Right lobe of liver (tissue), 6 donors: Measurements from ENCODE around the gene NXNL1. TPM values are rescaled to one million over a fixed set of nuclear protein-coding genes. Genes with fewer than 3 reads are reported as not detected.

Experiments
- ATAC-seq, 4 donors: fragments of 200-7000 bp; cut with Tn5 transposase; one replicate each; pipeline ENCODE4 v1.9.1; 2020; ENCODE audit warnings: mild to moderate bottlenecking in 4 of 4, moderate library complexity in 4 of 4
- DNase-seq, 3 donors: peaks; one replicate each; pipeline ENCODE4 v3.0.0-alpha.2; 2020
- H3K27ac ChIP-seq, 3 donors: fragments of 200-600 bp; one replicate each; pipeline ENCODE4 v1.8.0; 2022
- H3K27me3 ChIP-seq, 2 donors: fragments of 200-600 bp; one replicate each; pipeline ENCODE4 v1.8.0; 2022
- H3K36me3 ChIP-seq, 4 donors: fragments of 200-600 bp; sonication (generic) in 1 of 4; one replicate each; pipeline versions ENCODE4 v1.5.1 to v1.8.0; 2017 to 2022; ENCODE audit warnings: control low read depth in 1 of 4
- H3K4me1 ChIP-seq, 4 donors: fragments of 200-600 bp; sonication (generic) in 1 of 4; one replicate each; pipeline versions ENCODE4 v1.5.1 to v1.8.0; 2017 to 2022; ENCODE audit warnings: control low read depth in 1 of 4
- H3K4me3 ChIP-seq, 3 donors: fragments of 200-600 bp; one replicate each; pipeline ENCODE4 v1.8.0; 2022
- H3K9me3 ChIP-seq, 4 donors: fragments of 200-600 bp; sonication (generic) in 1 of 4; one replicate each; pipeline versions ENCODE4 v1.5.1 to v1.8.0; 2017 to 2022; ENCODE audit warnings: control low read depth in 1 of 4
- POLR2A ChIP-seq: fragments of 450-650 bp; IDR thresholded peaks from one replicate; pipeline ENCODE4 v1.6.1; 2017; ENCODE audit warnings: antibody characterized with exemption, mild to moderate bottlenecking
- WGBS: methylation state at CpG from one replicate; pipeline ENCODE4 v1.1.6; 2018; ENCODE audit warnings: low coverage, low lambda C conversion rate; ENCODE audit not compliant: insufficient coverage; ENCODE audit errors: missing lambda C conversion rate; 5-methylcytosine and 5-hydroxymethylcytosine counted together
- intact Hi-C, 2 donors: fragments of 100-400 bp; cut with DNase I; formaldehyde crosslinking; loops; one replicate each; pipeline versions ENCODE4 v1.11.2 to v1.14.1; 2022
- total RNA-seq, 6 experiments: library from RNA; depleted of rRNA in 2 of 6; stranded (reverse); fragments of >200 nt in 2 of 6; fragmentation: NEBNext Ultra II Directional in 3 of 6; extraction: Animal tissue kit (Norgen Biotek cat#: 25700) in 3 of 6; gene quantifications; one replicate each; pipeline versions ENCODE4 v1.1.0 to v1.2.4, GENCODE V29; 2016 to 2023
- TF ChIP-seq, protein P1 (sequence below), 4 donors: fragments of 200-600 bp in 3 of 4; fragments of 450-650 bp in 1 of 4; IDR thresholded peaks; one replicate each; pipeline versions ENCODE4 v1.5.1 to v1.8.0; 2016 to 2022; ENCODE audit warnings: antibody characterized with exemption in 4 of 4, mild to moderate bottlenecking in 2 of 4
- donor health status: DM: no; HTN: yes; CAD: no.
- donor health status: DM: no; HTN: no; CAD: no.
- donor health status: DM: no; HTN: no; CAD: no.
- donor health status: DM: no; HTN: yes; CAD: no.
- donor health status: DM: no; HTN: yes; CAD: no.

The NXNL1 gene
- total RNA-seq, 6 experiments from 2014 or later, result not detected

DNA sequence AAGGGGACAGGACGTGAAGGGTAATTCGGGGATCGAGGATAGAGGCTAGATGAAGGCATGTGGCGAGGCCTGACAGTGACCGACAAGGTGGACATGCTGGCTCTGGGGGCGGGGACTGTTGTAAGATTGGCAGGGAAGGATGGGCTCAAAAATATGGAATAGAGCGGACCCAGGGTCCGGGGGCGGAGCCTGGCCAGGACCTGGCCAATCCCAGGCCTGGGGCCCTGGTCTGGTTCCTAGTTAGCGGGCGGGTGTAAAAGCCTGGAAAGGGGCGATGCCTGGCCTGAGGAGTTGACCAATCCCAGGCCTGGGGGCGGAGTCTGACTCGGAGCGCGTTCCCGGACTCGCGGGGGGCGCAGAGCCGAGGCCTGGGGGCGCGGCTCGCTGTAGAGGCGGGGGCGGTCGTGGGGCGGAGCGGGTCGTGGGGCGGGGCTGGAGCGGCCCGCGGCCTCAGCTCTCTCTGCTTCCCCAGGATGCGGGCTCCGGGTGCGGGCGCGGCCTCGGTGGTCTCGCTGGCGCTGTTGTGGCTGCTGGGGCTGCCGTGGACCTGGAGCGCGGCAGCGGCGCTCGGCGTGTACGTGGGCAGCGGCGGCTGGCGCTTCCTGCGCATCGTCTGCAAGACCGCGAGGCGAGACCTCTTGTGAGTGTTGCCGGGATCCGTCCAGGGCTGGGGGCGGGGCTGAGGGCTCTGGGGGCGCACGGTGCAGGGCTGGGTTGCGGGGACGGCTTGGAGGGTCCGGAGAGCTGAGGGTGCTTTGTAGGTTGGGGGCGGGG, 9.5 kb upstream of the NXNL1 start, which contains the start of gene SLC27A1:
SLC27A1 (plus strand) TSS at position 457 of the 774 bp plus-strand sequence; CDS start at position 474, 17 bp downstream.
- intact Hi-C loops, result no loop called here
- no peaks in the 10 kb centered on the region for H3K36me3 ChIP-seq
- DNase-seq, result peak; percentile 99
- ATAC-seq, result peak; percentile 87 to 94 (median 92)
- 0% methylated on average over 12 of the region's 67 CpGs for WGBS
- H3K27ac ChIP-seq, result peak within 1 kb of the TSS; percentile 24 to 60 (median 29)
- no peaks in the 10 kb centered on the region for H3K4me1 ChIP-seq
- TF ChIP-seq POLR2A, result no peak
- TF ChIP-seq, protein P1, sequence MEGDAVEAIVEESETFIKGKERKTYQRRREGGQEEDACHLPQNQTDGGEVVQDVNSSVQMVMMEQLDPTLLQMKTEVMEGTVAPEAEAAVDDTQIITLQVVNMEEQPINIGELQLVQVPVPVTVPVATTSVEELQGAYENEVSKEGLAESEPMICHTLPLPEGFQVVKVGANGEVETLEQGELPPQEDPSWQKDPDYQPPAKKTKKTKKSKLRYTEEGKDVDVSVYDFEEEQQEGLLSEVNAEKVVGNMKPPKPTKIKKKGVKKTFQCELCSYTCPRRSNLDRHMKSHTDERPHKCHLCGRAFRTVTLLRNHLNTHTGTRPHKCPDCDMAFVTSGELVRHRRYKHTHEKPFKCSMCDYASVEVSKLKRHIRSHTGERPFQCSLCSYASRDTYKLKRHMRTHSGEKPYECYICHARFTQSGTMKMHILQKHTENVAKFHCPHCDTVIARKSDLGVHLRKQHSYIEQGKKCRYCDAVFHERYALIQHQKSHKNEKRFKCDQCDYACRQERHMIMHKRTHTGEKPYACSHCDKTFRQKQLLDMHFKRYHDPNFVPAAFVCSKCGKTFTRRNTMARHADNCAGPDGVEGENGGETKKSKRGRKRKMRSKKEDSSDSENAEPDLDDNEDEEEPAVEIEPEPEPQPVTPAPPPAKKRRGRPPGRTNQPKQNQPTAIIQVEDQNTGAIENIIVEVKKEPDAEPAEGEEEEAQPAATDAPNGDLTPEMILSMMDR (IDR thresholded peaks at IDR 0.05), result no peak
- peak within 1 kb of the TSS; percentile 65 to 85 (median 83) for H3K4me3 ChIP-seq
- no peaks in the 10 kb centered on the region for H3K27me3 ChIP-seq
- no peaks in the 10 kb centered on the region for H3K9me3 ChIP-seq

DNA sequence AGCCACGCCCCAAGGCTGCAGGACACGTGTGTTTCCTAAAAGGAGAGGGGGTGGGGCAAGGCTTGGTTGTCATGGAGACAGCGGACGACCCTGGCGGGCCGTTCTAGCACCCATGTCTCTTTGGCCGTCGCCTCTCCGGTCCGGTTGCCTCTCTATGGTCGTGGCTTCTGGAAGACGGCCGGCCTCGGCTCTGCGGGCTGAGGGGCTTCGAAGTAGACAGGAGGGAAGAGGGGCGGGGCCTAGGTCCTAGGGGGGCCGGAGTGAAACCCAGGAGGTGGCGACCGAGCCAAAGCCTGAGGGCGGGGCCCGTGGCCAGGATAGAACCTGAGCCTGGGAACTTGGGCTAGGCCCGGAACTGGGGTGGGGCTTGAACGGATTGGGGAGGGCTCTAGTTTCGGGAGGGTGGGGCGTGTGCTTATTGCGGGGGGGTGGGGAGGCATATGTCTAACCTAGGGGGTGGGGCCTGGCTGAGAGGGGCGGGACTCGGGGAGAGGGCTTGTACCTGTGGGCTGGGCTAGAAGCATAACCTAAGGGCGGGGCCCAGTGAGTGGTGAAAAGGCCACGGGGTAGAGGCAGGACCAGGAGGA, 8.8 kb upstream of the NXNL1 start:
- 1% methylated on average over 25 of the region's 31 CpGs for WGBS
- ATAC-seq, result peak; percentile 81 to 89 (median 85)
- peak; percentile 97 to 98 (median 97) for DNase-seq
- H3K36me3 ChIP-seq, result no peaks in the 10 kb centered on the region
- H3K27me3 ChIP-seq, result no peaks in the 10 kb centered on the region
- intact Hi-C loops, result no loop called here
- no peaks in the 10 kb centered on the region for H3K9me3 ChIP-seq
- no peaks in the 10 kb centered on the region for H3K4me1 ChIP-seq
- peak overlapping the region; percentile 24 to 60 (median 29) for H3K27ac ChIP-seq
- TF ChIP-seq POLR2A, result no peak
- TF ChIP-seq, protein P1 (IDR thresholded peaks at IDR 0.05), result no peak
- peak overlapping the region; percentile 65 to 85 (median 83) for H3K4me3 ChIP-seq

DNA sequence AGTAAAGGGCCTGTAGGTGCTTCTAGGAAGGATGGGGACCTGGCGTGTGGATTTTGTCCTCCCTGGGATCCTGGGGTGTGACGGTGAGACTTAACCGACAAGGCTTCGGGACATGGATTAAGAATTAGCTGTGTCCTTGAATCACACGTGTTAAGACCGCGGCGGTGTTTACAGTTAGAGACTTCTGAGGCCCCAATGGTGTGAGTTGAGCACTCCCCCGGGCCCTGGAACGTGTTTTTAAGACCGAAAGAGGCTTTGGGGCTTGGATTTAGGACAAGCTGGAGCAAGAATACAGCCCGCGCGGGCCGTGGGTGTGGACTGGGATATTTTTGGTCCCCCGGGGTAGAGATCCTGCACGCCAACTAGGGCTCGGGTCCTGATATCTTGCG, 8.4 kb upstream of the NXNL1 start:
- peak overlapping the region; percentile 65 to 85 (median 83) for H3K4me3 ChIP-seq
- intact Hi-C loops, result no loop called here
- 4% methylated on average over 11 of the region's 19 CpGs for WGBS
- no peak for ATAC-seq
- H3K27ac ChIP-seq, result peak overlapping the region in 2 of 3 donors; percentile 13 to 60
- TF ChIP-seq POLR2A, result no peak
- TF ChIP-seq, protein P1 (IDR thresholded peaks at IDR 0.05), result no peak
- H3K4me1 ChIP-seq, result no peaks in the 10 kb centered on the region
- H3K27me3 ChIP-seq, result no peaks in the 10 kb centered on the region
- H3K36me3 ChIP-seq, result no peaks in the 10 kb centered on the region
- DNase-seq, result no peak
- no peaks in the 10 kb centered on the region for H3K9me3 ChIP-seq

DNA sequence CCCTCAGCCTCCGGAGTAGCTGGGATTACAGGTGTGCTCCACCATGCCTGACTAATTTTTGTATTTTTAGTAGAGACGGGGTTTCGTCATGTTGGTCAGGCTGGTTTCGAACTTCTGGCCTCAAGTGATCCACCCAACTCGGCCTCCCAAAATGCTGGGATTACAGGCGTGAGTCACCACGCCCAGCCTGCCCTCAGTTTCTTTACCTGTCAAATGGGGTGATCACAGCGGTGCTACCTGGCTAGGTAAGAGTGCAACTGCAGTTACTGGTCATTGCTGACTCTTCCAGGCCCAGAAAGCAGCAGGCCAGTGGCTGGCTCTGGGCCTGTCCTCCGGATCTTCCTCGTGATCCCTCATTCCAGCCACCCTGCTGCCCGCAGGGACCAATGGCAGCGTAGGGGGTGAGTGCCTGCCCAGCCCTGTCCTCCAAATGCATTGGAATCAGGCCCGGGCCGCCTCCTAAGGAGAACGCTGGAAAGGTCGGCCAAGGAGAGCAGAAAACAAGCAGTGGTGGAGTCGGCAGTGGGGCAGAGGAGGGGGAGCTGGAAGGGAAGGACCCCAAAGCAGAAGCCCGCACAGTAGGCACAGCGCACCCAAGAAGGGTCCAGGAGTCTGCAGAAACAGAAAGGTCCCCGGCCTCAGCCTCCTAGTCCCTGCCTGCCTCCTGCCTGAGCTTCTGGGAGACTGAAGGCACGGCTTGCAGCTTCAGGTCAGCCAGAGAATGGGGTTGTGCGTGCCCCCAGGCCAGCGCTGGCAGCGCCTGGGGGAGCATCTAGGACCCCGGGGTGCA, 7.8 kb upstream of the NXNL1 start:
- H3K9me3 ChIP-seq, result no peaks in the 10 kb centered on the region
- no peaks in the 10 kb centered on the region for H3K36me3 ChIP-seq
- ATAC-seq, result no peak
- no peaks in the 10 kb centered on the region for H3K27me3 ChIP-seq
- intact Hi-C loops, result no loop called here
- H3K4me3 ChIP-seq, result no peak overlapping the region
- no peaks in the 10 kb centered on the region for H3K4me1 ChIP-seq
- WGBS, result 49% methylated on average over 10 of the region's 25 CpGs
- peak in 1 of 3 donors; percentile 38 for DNase-seq
- TF ChIP-seq, protein P1 (IDR thresholded peaks at IDR 0.05), result no peak
- TF ChIP-seq POLR2A, result no peak
- no peak overlapping the region for H3K27ac ChIP-seq
